K562 (cell line): Measurements from ENCODE around the gene SCLY. TPM values are rescaled to one million over a fixed set of nuclear protein-coding genes. Genes with fewer than 3 reads are reported as not detected.

ENCODE experiments used
- ATAC-seq: fragments of 200-7000 bp; cut with Tn5 transposase; 3 replicates; pipeline ENCODE4 v1.9.1; 2020; ENCODE audit warnings: moderate library complexity
- BruUV-seq: library from RNA; stranded (reverse); fragments of 400-500 nt; replicated peaks from 2 replicates; lab custom pipeline; 2021; lab: Mats Ljungman, UMichigan
- CTCF ChIA-PET: fragments of 300-600 bp; formaldehyde crosslinking; extraction: SDS; loops from one replicate; lab custom pipeline; 2021; ENCODE audit warnings: low intra/inter-chr PET ratio; lab: Yijun Ruan, JAX
- POLR2A ChIA-PET: fragments of 300-600, 350-650 bp; sonication (Branson Sonifier 250); formaldehyde crosslinking; extraction: SDS; loops from one replicate; lab custom pipeline; 2021; ENCODE audit warnings: antibody characterized with exemption, inconsistent platforms; lab: Yijun Ruan, JAX
- DNase-seq, 4 experiments: peaks; one replicate each; pipeline versions ENCODE4 v3.0.0 to v3.0.0-alpha.2; 2011 to 2018; ENCODE audit warnings: low spot score in 3 of 4, mixed read lengths in 3 of 4; ENCODE audit errors: extremely low read depth in 1 of 4
- FAIRE-seq: peaks from 2 replicates; lab custom pipeline; 2011; peaks lifted over from hg19 to GRCh38; lab: Jason Lieb, UNC
- H2AFZ ChIP-seq: 2 replicates; pipeline ENCODE4 v1.6.0; 2011; ENCODE audit warnings: low read depth, low read length, control low read depth, inconsistent platforms
- H3K27ac ChIP-seq: fragments of 200-600 bp; 3 replicates; pipeline ENCODE4 v1.8.0; 2011; ENCODE audit warnings: low read depth, mild to moderate bottlenecking, control low read depth, inconsistent platforms, low read length, moderate library complexity, mixed read lengths; ENCODE audit errors: extremely low read depth
- H3K27me3 ChIP-seq, 2 experiments: fragments of 300-600 bp in 1 of 2; 2 replicates in 1 of 2; 3 replicates in 1 of 2; pipeline versions ENCODE4 v1.6.0 to v1.8.0; 2011; ENCODE audit warnings: inconsistent platforms in 2 of 2, low read length in 2 of 2, mild to moderate bottlenecking in 1 of 2, mixed read lengths in 1 of 2, moderate library complexity in 1 of 2; ENCODE audit not compliant: control insufficient read depth in 2 of 2, insufficient read depth in 2 of 2
- H3K36me3 ChIP-seq: fragments of 300-600 bp; 3 replicates; pipeline ENCODE4 v1.8.0; 2011; ENCODE audit warnings: mild to moderate bottlenecking, low read length, inconsistent platforms; ENCODE audit not compliant: control insufficient read depth, insufficient read depth
- H3K4me1 ChIP-seq, 2 experiments: fragments of 200-600 bp in 1 of 2; replicated peaks in 1 of 2; 2 replicates in 1 of 2; 3 replicates in 1 of 2; pipeline versions ENCODE4 v1.5.1 to v1.8.0; 2011; ENCODE audit warnings: inconsistent platforms in 2 of 2, low read length in 2 of 2, mild to moderate bottlenecking in 1 of 2, mixed read lengths in 1 of 2, moderate library complexity in 1 of 2; ENCODE audit not compliant: control insufficient read depth in 2 of 2, insufficient read depth in 2 of 2
- H3K4me2 ChIP-seq: 2 replicates; pipeline ENCODE4 v1.6.1; 2011; ENCODE audit warnings: low read length, control low read depth, inconsistent platforms, mixed read lengths; ENCODE audit not compliant: insufficient read depth
- H3K4me3 ChIP-seq: fragments of 200-600 bp; sonication (generic), shearing (Covaris generic); 2 replicates; pipeline ENCODE4 v1.5.1; 2016; ENCODE audit warnings: control low read depth, inconsistent platforms
- H3K79me2 ChIP-seq: fragments of 200-600 bp; 3 replicates; pipeline ENCODE4 v1.8.0; 2011; ENCODE audit warnings: low read length, inconsistent platforms; ENCODE audit not compliant: control insufficient read depth, insufficient read depth
- H3K9ac ChIP-seq, 2 experiments: 2 replicates each; pipeline versions ENCODE4 v1.6.0 to v1.6.1; 2011; ENCODE audit warnings: low read depth in 2 of 2, low read length in 2 of 2, control low read depth in 1 of 2, inconsistent platforms in 1 of 2, mild to moderate bottlenecking in 1 of 2, mixed read lengths in 1 of 2; ENCODE audit not compliant: insufficient read depth in 1 of 2
- H3K9me1 ChIP-seq: one replicate; pipeline ENCODE4 v1.6.0; 2011; ENCODE audit warnings: inconsistent platforms, mild to moderate bottlenecking, low read length, moderate library complexity; ENCODE audit not compliant: control insufficient read depth, insufficient read depth
- H3K9me3 ChIP-seq: replicated peaks from 2 replicates; pipeline ENCODE4 v1.5.1; 2011; ENCODE audit warnings: low read depth, low read length, inconsistent platforms; ENCODE audit not compliant: control insufficient read depth, insufficient read depth
- H4K20me1 ChIP-seq: replicated peaks from 2 replicates; pipeline ENCODE4 v1.6.1; 2011; ENCODE audit warnings: low read length, inconsistent platforms, mixed read lengths; ENCODE audit not compliant: control insufficient read depth, insufficient read depth
- ARNT ChIP-seq, 2 experiments: fragments of 450-650 bp; IDR thresholded peaks; 2 replicates each; pipeline ENCODE4 v1.6.1; 2016; ENCODE audit warnings: mild to moderate bottlenecking in 1 of 2
- CAMTA2 ChIP-seq: fragments of 250-450 bp; sonication (Bioruptor Pico); conservative IDR thresholded peaks from 2 replicates; pipeline ENCODE4 v1.5.1; 2022
- CREB5 ChIP-seq: fragments of 250-450 bp; sonication (Bioruptor Pico); IDR thresholded peaks from 2 replicates; pipeline ENCODE4 v1.5.0; 2020; ENCODE audit warnings: mild to moderate bottlenecking
- CTCF ChIP-seq, 3 experiments: IDR thresholded peaks in 2 of 3; conservative IDR thresholded peaks in 1 of 3; 2 replicates each; pipeline ENCODE4 v1.5.1; 2011 to 2012; ENCODE audit warnings: low read length in 3 of 3, mild to moderate bottlenecking in 3 of 3, control low read depth in 2 of 3, improper control_type of control experiment in 1 of 3, inconsistent platforms in 1 of 3, low read depth in 1 of 3, mixed read lengths in 1 of 3, moderate library complexity in 1 of 3; ENCODE audit not compliant: insufficient read depth in 2 of 3
- HNRNPUL1 ChIP-seq: fragments of 200-400 bp; formaldehyde crosslinking; IDR thresholded peaks from 2 replicates; pipeline ENCODE4 v1.6.1; 2017; ENCODE audit warnings: low read length
- MYBL2 ChIP-seq, 2 experiments: fragments of 450-650 bp in 1 of 2; sonication (generic) in 1 of 2; formaldehyde crosslinking in 1 of 2; IDR thresholded peaks; 2 replicates each; pipeline versions ENCODE4 v1.6.1 to v1.8.1; 2017 to 2022; ENCODE audit warnings: borderline replicate concordance in 1 of 2, inconsistent platforms in 1 of 2, low read depth in 1 of 2, mild to moderate bottlenecking in 1 of 2, missing genetic modification reagents in 1 of 2, moderate library complexity in 1 of 2
- PHB ChIP-seq: fragments of 250-450 bp; sonication (Bioruptor Pico); IDR thresholded peaks from 2 replicates; pipeline ENCODE4 v1.5.0; 2021
- RAD21 ChIP-seq, 2 experiments: fragments of 250-450 bp in 1 of 2; fragments of 450-650 bp in 1 of 2; sonication (Bioruptor Pico) in 1 of 2; formaldehyde crosslinking in 1 of 2; IDR thresholded peaks in 1 of 2; conservative IDR thresholded peaks in 1 of 2; 2 replicates each; pipeline versions ENCODE4 v1.4.0 to v1.8.0; 2020 to 2022; ENCODE audit warnings: mild to moderate bottlenecking in 2 of 2, moderate library complexity in 1 of 2
- TAF9B ChIP-seq: fragments of 450-650 bp; IDR thresholded peaks from 2 replicates; pipeline ENCODE4 v1.6.1; 2018; ENCODE audit warnings: mild to moderate bottlenecking; ENCODE audit not compliant: partially characterized antibody
- TBP ChIP-seq: optimal IDR thresholded peaks from 2 replicates; pipeline ENCODE3; 2011; ENCODE audit warnings: low read depth, low read length, improper control_type of control experiment
- WGBS: fragments of 100-300 bp; shearing (Covaris generic); methylation state at CpG from one replicate; pipeline ENCODE4 v1.1.6; 2016; ENCODE audit warnings: low coverage, mixed read lengths; ENCODE audit not compliant: insufficient coverage; ENCODE audit errors: missing lambda C conversion rate; 5-methylcytosine and 5-hydroxymethylcytosine counted together
- in situ Hi-C: fragments of 300-500 bp; cut with MboI; formaldehyde crosslinking; loops from 4 replicates; pipeline ENCODE4 v1.15.0; 2018; ENCODE audit warnings: inconsistent platforms, mixed read lengths
- intact Hi-C: fragments of 100-400 bp; cut with micrococcal nuclease; formaldehyde crosslinking; loops from 2 replicates; pipeline ENCODE4 v1.14.2; 2022
- polyA plus RNA-seq, 8 experiments: library from polyadenylated mRNA; depleted of rRNA in 4 of 8; stranded (reverse) in 5 of 8; unstranded in 3 of 8; fragments of >200 nt; fragmentation: Nextera tagmentation in 2 of 8; fragmentation: Illumina TruSeq in 1 of 8; extraction: Ambion mirVana in 2 of 8; extraction: Trizol in 1 of 8; gene quantifications; 2 replicates each; pipeline versions ENCODE4 v1.2.1 to v1.2.3, GENCODE V29; 2011 to 2014; ENCODE audit warnings: inconsistent platforms in 1 of 8, missing spikeins in 1 of 8
- total RNA-seq, 7 experiments: library from RNA; depleted of rRNA in 6 of 7; stranded (reverse); fragments of >200 nt in 6 of 7; fragmentation: Illumina TruSeq in 2 of 7; extraction: Trizol in 2 of 7; gene quantifications; 2 replicates each; pipeline versions ENCODE4 v1.2.1 to v1.2.3, GENCODE V29; 2011 to 2021; ENCODE audit warnings: low replicate concordance in 1 of 7

The SCLY gene
- total and polyA plus RNA-seq, 9 of the 15 experiments (the other 6 are each of a cell fraction or from before 2014, with no cell fraction given) = 2.6 to 32.2 (median 21.1) TPM

GRCh38 chr2:238105506-238106338 is 44.9 kb downstream of the SCLY start:
- H3K27me3 ChIP-seq = no peaks in the 10 kb centered on the region
- no TSS peak for BruUV-seq
- POLR2A ChIA-PET = no interaction called here
- DNase-seq = no peak
- H3K4me3 ChIP-seq = no peak overlapping the region
- WGBS = 57% methylated on average over 16 of the region's 28 CpGs
- H3K27ac ChIP-seq = no peak overlapping the region
- no peak for TF ChIP-seq HNRNPUL1
- no peak for TF ChIP-seq PHB (CRISPR knock-in tag)
- no peak for TF ChIP-seq ARNT (IDR thresholded peaks at IDR 0.05)
- no peak for TF ChIP-seq TAF9B
- TF ChIP-seq, all 486 proteins: peak for 0
- CTCF ChIA-PET = interaction anchor here (0.7 kb wide), 1 partner anchor 182 kb away, joined by 3 read pairs; no protein-coding TSS in a partner anchor
- no peaks in the 10 kb centered on the region for H3K9me3 ChIP-seq
- FAIRE-seq = no peak
- ATAC-seq = no peak
- intact Hi-C loops = loop anchor here (2.0 to 5.0 kb wide), 2 partner anchors 137 to 183 kb away; no protein-coding TSS in a partner anchor
- no peak overlapping the region for H3K4me2 ChIP-seq
- H3K9me1 ChIP-seq = no peaks in the 10 kb centered on the region
- in situ Hi-C loops = loop anchor here (10.0 kb wide), 1 partner anchor 251 kb away; the partner anchor contains the start of gene RAMP1
- peaks cover 4 to 52% of the 10 kb centered on the region in 2 experiments; a peak in 3 of 5 replicates for H3K4me1 ChIP-seq
- no peak overlapping the region for H2AFZ ChIP-seq
- no peaks in the 10 kb centered on the region for H4K20me1 ChIP-seq
- no peak overlapping the region for H3K9ac ChIP-seq
- H3K79me2 ChIP-seq = no peaks in the 10 kb centered on the region
- no peaks in the 10 kb centered on the region for H3K36me3 ChIP-seq

- no peak for DNase-seq
- no peaks in the 10 kb centered on the region for H3K9me3 ChIP-seq
- H3K9ac ChIP-seq = no peak overlapping the region
- TF ChIP-seq CAMTA2 (CRISPR knock-in tag) (no peak), RAD21 (CRISPR knock-in tag; conservative IDR thresholded peaks at IDR 0.05 in 1 of 2, IDR thresholded peaks at IDR 0.05 in 1 of 2) (0 out of 4 replicates have a peak, but pooled peaks of 1 of the 2 experiments have one; percentile 14), TBP (no peak), CTCF (IDR thresholded peaks at IDR 0.05 in 2 of 3, conservative IDR thresholded peaks at IDR 0.05 in 1 of 3; ENCODE audit: insufficient read depth in 2 of 3, low read depth in 1 of 3, low read length in 3 of 3) (peak in 2 of 3 experiments; percentile 19 to 26; a peak in 2 of 6 replicates), MYBL2 (IDR thresholded peaks at IDR 0.05; ENCODE audit: low read depth) (no peak), MYBL2 (CRISPR knock-in tag; IDR thresholded peaks at IDR 0.05; ENCODE audit: borderline replicate concordance) (no peak), CREB5 (no peak)
- no peaks in the 10 kb centered on the region for H4K20me1 ChIP-seq
- H3K36me3 ChIP-seq = no peaks in the 10 kb centered on the region
- no peak overlapping the region for H3K4me3 ChIP-seq
- CTCF ChIA-PET = interaction anchor here (0.7 kb wide), 1 partner anchor 183 kb away, joined by 3 read pairs; no protein-coding TSS in a partner anchor
- ATAC-seq = peak; percentile 46; the same call in 2 of the 3 replicates
- intact Hi-C loops = loop anchor here (2.0 to 5.0 kb wide), 2 partner anchors 138 to 184 kb away; no protein-coding TSS in a partner anchor
- POLR2A ChIA-PET = no interaction called here
- no peaks in the 10 kb centered on the region for H3K27me3 ChIP-seq
- FAIRE-seq = no peak
- no peak overlapping the region for H3K4me2 ChIP-seq
- H3K9me1 ChIP-seq = no peaks in the 10 kb centered on the region
- no TSS peak for BruUV-seq
- WGBS = 51% methylated on average over 9 of the region's 13 CpGs
- H3K4me1 ChIP-seq = peaks cover 4 to 46% of the 10 kb centered on the region in 2 experiments; a peak in 3 of 5 replicates
- in situ Hi-C loops = loop anchor here (10.0 kb wide), 1 partner anchor 252 kb away; the partner anchor contains the start of gene RAMP1
- no peak overlapping the region for H3K27ac ChIP-seq
- H3K79me2 ChIP-seq = no peaks in the 10 kb centered on the region
- H2AFZ ChIP-seq = no peak overlapping the region
These were observed 45.5 kb downstream of the SCLY start for GRCh38 chr2:238106339-238106697.
